HG02870 (cell line): ENCODE results near the gene PMVK.
"Not testable (repeated sequence)": the region's sequence is repeated elsewhere in the genome, so short reads cannot be mapped to it uniquely, and the experiment has no call there.

Experiments
- ATAC-seq: cut with Tn5 transposase; IDR thresholded peaks from one replicate; pipeline ENCODE4 v1.9.1; 2021; ENCODE audit warnings: mild to moderate bottlenecking, moderate library complexity; ENCODE audit not compliant: unreplicated experiment

Gene PMVK

GRCh38 chr1:154936555-154937084 is at the start of gene PMVK:
TSS of gene PMVK (minus strand) at chr1:154936719. CDS start at chr1:154936685, 34 bp downstream.
- peak; percentile 65 for ATAC-seq

GRCh38 chr1:154983776-154984466 is 47.4 kb upstream of the PMVK start:
- no peak for ATAC-seq

GRCh38 chr1:154982897-154983648 is 46.6 kb upstream of the PMVK start, which contains the start of gene FLAD1:
TSS of gene FLAD1 (plus strand) at chr1:154983344. CDS start at chr1:154983695, 351 bp downstream.
- peak; percentile 99 for ATAC-seq

- ATAC-seq = no peak
Observed at GRCh38 chr1:154982341-154982740, 45.8 kb upstream of the PMVK start.

GRCh38 chr1:154978360-154978759 is 41.8 kb upstream of the PMVK start:
- no peak for ATAC-seq

- ATAC-seq = not testable (repeated sequence)
Observed at GRCh38 chr1:154977762-154978161, 41.2 kb upstream of the PMVK start.

GRCh38 chr1:154975409-154976059 is 39.0 kb upstream of the PMVK start:
- no peak for ATAC-seq

GRCh38 chr1:154974808-154975408 is 38.4 kb upstream of the PMVK start:
- peak; percentile 36 for ATAC-seq

GRCh38 chr1:154974102-154974807 is 37.7 kb upstream of the PMVK start, which contains the start of gene CKS1B:
TSS of gene CKS1B (plus strand) at chr1:154974681. CDS start at chr1:154974746, 65 bp downstream.
- ATAC-seq = peak; percentile 71

- peak; percentile 13 for ATAC-seq
Observed at GRCh38 chr1:154973344-154974101, 37.0 kb upstream of the PMVK start.

GRCh38 chr1:154972517-154973343 is 36.2 kb upstream of the PMVK start:
- no peak for ATAC-seq

GRCh38 chr1:154972213-154972516 is 35.6 kb upstream of the PMVK start:
- ATAC-seq = no peak

GRCh38 chr1:154971341-154971998 is 35.0 kb upstream of the PMVK start:
- no peak for ATAC-seq

GRCh38 chr1:154970631-154971340 is 34.3 kb upstream of the PMVK start, which contains the start of gene SHC1:
TSS of gene SHC1 (minus strand) at chr1:154970747. CDS start at chr1:154970526, 221 bp downstream.
- ATAC-seq = peak; percentile 24

- no peak for ATAC-seq
Observed at GRCh38 chr1:154969860-154970452, 33.4 kb upstream of the PMVK start.

GRCh38 chr1:154969246-154969645 is 32.7 kb upstream of the PMVK start:
- no peak for ATAC-seq

GRCh38 chr1:154968731-154969130 is 32.2 kb upstream of the PMVK start:
- no peak for ATAC-seq
